ELR (cell line): Measurements from ENCODE around the gene CPEB3.
"Not testable (repeated sequence)": the region's sequence is repeated elsewhere in the genome, so short reads cannot be mapped to it uniquely, and the experiment has no call there.

Experiments used
- DNase-seq: peaks from one replicate; pipeline ENCODE4 v3.0.0-alpha.2; 2015; ENCODE audit warnings: low read depth

The CPEB3 gene

DNA sequence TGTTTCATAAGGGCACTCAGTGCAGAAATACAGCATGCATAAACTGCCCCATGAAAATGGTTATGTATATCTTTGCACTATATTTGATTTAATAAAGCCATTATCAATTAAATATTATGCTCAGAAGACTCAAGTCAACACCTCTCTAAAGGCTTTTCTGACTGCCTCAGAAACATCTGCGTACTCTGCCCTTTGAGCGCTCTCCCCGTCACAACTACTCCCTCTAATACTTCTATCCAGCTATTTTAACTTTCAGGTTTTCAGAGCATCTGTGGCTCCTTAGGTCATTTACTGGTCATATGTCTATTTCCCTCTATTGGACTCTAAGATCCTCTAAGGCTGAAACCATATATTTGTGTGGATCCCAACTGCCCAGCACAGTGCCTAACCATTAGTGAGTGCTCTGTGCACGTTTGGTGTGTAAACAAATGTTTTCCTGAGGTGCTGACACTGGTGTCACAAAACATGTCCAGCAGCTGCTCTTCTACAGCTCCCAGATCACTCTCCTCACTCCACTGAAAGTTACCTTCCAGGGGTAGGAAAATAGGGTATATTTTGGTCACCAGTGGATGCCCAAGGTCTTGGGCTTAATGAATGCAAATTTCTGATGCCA is 188.2 kb downstream of the CPEB3 start:
- DNase-seq: no peak

DNA sequence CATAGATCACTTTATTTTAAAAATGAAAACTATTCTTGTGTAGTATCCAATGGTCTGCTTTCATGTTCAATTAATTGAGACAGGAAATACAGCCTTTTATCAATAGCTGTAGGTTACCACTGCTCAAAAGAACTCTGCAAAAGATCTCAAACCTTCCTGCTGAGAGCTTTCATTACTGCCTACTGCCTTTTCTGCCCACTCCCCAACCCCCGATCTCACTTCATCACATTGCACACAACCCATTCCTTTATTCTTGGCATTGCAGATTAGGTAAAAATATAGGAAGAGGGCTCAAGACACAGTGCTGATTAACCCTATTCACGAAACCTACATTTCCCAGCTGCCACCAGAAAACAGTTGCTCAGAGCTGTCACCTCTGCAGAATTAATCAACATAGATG is 195.9 kb downstream of the CPEB3 start:
- no peak for DNase-seq

DNA sequence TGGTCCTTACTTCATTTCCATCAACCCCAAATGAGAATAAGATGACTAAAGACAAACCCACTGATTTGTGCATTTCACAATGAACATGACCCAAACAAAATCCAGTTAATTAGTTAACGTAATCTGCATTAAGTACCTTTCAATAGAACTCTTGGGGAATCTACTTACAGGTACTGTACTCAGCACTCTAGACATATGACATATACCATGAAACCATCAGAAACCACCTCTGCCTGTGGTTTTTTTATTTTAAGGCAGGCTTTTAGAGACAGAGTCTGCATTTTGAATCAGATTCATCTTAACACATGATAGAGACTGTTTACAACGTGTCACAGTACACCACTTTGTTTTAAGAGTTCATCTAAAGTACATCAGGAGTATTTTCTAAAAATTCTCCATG is 198.9 kb downstream of the CPEB3 start:
- no peak for DNase-seq

DNA sequence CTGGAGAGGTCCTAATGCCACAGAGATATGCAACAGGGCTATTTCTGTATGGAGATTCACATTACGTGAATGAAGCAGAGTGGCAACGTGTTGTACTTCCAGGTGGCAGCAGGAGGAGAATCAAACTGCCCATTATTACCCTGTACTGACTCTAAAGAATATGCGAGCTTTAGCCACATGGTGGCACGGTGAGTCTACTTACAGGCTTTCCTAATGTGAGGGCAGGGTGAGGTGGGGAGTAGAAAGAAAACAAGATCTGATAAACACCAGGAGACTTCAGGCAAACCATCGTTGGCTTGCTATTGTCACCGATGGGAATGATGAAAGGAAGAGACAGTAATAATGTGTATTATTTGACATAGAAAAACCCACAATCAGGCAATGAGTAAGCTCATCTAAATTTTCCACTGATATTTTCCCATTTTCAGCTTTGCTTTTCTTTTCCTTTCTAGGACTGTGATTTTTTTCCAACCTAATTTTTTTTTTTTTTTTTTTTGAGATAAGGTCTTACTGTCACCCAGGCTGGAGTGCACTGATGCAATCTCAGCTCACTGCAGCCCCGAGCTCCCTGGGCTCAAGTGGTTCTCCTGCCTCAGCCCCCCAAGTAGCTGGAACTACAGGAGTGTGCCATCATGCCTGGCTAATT is 203.0 kb downstream of the CPEB3 start:
- DNase-seq: peak; percentile 88

DNA sequence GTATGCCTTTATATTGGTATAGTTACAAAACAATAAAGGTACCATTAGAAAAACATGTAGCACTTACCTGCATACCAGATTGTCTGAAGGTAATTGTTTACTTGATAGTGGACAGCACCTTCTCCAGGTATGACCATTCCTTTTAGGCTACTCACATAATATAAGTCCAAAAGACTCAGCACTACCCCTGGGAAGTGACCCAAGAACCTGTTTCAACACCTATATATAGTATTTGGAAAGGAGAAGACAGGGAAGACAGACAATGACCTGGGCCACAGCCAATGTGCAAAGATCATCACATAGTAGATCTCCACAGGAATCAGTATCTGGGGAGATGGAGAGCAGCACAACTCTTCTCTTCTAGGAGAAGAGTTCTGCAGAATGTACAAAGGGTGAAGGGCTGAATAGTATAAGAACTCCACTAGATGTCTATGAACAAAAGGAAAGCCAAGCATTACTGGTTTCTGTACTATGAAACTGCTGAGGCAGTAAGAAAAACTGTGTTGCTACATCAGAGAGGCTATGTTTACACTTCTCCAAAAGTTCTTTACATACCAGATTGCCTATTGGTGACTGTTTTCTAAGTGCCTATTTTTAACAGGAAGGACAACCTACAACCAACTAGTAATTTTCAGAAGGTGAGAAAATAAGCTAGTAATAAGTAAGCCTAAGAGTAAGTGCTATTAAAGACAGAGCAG is 208.1 kb downstream of the CPEB3 start:
- DNase-seq: no peak

DNA sequence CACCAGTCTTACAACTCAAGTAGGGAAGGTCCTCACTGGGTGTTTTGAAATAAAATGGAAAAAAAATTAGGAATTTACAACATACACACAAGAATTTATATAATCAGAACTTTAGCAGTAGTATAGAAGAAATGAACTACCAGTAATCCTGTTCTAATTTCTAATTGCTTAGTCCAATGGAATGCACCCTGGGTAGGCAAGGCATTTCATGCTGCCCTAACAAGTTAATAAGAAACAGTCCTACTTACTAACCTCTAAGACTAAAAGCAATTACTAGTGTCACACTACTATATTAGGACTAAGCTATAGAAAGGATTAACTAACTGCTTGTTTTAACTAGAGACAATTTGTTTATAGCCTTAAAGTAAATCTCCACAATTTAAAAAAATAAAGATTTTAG is 209.2 kb downstream of the CPEB3 start:
- no peak for DNase-seq

DNA sequence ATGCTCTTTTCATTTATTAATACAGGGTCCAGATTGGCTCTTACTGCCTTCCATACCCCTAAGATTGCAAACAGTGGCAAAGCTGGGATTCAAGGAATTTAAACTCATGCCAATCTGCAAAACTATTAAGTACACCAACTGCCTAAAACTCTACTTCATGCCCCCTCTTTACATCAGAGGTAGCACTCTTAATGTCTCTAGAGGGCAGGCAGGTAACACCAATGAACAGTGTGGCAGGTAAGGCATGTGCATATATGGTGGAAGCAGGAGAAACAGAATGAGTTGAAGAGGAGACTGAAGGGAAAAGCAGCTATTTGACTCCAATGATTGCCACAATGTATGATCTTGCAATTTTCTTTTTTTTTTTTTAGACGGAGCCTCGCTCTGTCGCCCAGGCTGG is 210.6 kb downstream of the CPEB3 start:
- DNase-seq: no peak

DNA sequence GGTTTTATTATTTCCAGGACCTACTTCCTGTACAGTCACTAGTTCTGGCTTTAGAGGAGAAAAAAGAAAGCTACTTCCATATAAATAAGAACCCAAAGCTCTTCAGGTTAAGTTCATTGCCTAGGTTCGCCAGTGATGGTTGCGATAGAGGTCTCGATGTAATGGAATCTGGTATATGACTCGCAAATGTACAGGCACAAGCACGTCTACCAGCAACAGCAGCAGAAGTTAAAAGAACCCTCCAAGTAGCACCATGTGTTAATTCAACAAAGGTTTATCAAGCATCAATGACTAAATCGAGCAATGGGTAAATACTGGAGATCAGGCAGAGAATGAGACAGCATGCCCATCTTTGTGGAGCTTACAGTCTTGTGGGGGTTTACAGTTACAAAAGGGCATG is 211.9 kb downstream of the CPEB3 start:
- no peak for DNase-seq

DNA sequence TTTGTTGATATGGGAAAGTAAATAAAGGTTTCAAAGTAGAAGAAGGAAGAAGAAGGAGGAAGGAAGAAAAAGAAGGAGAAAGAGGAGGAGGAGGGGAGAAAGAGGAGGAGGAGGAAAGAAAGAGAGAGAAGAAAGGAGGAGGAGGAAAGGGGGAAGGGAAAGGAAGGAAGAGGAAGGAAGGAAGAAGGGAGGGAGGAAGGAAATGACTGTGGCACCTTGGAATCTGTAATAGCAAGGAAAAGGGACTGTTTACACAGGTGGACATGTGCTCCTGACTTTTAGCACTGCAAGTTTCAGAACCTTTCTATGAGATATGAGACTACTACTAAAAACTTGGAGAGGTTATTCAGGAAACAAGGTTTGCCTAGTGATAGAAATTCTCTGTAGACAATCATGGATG is 214.2 kb downstream of the CPEB3 start:
- no peak for DNase-seq

DNA sequence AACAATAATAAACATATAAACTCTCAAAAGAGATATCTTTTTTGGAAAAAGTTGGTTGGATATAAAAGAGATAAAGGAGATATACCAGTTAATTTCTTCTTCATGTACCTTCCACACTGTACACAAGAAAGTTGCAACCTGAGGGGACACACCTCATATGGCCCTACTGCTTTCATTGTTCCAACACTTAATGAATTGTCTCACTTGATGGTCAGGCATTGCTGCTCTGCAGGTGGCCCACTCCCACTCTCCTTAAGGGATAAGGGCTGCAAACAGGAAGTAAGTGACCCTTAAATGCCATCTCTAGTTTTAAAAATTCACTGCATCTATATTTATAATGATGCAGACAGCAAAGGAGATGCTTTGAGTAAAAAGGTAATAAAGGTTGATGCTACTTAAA is 215.0 kb downstream of the CPEB3 start:
- DNase-seq: no peak

DNA sequence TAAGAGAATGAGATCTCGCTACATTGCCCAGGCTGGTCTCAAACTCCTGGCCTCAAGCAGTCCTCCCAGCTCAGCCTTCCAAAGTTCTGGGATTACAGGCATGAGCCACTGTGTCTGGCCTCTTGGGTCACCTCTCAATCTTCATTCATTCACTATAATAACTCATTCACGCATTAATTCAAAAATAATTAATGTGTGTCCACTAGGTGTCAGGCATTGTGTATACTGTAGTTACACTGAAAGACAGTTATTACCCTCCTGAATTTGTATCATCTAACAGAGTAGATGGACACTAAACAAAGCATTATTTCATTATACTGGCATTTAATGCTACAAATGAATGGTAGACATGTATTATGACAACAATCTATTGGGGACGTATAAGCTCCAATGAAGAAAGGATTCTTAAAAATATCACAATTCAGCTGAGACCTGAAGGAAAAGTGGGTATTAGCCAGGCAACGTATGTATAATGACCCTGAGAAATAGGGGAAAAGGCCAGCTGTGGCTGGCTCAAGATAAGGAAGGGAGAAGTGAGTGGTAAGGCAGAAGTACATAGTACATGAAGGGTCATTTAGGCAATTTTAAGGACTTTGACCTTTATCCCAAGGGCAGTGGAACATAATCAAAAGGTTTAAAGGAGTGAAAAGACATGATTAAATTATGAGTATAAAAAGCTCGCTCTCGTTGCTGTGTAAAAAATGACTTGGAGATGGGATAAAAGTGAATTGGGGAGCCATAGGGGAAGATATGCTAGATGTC is 216.6 kb downstream of the CPEB3 start:
- peak; percentile 39 for DNase-seq

DNA sequence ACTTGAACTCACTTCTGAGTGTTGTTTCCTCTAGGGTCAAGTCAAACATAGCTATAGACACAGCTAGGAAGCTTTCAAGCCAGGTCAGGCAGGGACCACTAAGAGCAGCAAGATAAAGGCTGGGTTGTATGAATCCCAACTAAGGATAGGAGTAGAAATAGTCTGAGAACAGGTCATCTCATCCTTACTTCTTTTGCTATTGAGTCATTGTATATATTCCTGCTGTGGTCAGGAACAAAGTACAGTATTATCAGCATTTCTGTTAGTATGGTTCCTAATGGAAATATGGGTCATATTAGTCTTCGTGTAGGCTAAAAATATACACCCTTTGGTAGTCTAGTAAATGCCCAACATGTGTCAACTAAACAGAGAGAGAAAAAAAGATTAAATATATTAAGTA is 222.0 kb downstream of the CPEB3 start:
- peak; percentile 86 for DNase-seq

DNA sequence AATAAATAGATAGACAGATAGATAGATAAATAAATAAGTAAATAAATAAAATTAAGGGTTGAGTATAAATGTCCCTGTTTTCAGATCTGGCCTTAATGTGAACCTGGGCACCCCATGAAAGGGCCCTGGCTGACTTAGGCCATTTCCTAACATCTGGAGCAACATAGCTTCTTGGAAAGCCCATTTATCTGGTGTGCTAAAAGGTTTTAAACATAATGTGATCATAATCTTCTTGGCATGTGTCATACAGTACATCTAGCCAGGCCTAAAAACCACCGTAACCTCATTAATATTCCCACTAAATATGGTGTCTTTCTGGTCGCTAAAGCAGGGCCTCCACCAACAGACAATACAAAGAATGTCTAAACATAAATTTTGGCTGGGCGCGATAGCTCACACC is 224.5 kb downstream of the CPEB3 start:
- no peak for DNase-seq

DNA sequence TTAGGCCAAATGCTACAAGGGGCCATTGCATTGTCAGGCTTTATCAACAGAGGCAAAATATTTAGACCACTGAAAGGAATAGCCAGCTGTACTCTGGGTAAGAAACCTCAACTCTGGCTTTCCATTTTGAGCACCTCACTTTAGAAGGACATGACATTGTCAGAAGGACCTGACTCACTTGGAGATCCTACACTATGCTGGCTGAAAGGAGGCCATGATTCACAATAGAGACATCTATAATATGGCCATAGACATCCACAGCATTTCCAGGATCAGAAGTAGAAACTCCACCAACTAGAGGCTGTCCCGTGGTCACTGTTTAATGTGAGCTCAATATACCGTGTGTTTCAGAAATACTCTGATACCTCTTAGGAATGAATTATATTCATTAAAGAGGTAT is 226.4 kb downstream of the CPEB3 start:
- DNase-seq: peak; percentile 40

DNA sequence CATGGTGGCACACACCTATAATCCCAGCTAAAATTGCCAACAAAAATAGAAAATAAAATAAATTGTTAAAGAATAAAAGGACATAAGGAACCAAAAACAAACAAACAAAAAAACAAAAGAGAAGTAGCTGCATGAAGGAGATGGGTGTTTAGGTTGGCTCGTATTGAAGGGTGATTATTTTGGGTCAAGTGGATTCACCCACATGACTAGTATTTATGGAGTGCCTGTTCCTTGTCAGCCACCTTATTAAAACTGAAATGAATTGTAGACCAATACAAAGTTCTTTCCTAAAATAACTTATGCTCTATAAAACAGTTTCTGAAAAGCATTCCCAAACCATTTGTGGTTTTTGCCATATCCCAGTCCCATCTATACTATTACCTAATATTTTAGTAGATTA is 228.6 kb downstream of the CPEB3 start:
- no peak for DNase-seq

DNA sequence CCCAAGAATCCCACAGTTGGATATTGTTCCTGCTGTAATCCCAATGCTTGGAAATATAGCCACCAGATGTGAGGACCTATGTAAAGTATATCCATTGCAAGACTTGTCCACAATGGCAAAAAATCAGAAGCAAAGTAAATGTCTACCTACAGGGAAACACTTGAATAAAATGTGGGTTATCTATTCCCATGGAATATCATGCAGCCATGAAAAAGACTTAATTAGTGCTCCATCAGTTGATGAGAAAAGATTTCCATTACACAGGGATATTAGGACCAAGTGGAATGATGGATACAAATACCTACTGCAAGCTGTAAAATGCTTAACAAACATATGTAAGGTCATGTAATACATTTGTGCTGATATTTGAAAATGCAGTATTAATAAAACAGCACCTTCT is 236.1 kb downstream of the CPEB3 start:
- DNase-seq: no peak

DNA sequence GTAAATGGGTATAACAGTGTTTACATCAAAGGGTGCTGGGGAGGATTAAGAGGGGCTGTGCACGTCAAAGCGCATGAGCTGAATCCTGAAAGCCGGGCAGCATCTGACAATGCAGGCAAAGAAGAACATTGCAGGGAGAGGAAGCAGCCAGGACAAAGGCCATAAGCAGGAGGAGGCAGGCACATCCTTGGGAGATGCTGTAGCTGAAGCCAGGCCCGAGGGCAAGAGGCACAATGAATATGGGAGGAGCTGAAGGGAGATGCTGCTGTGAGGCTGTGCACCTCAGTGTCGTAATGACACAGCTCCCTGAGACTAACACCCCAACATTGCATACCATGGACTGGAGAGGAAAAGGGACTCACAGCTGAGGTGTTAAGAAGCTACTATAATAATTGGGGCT is 238.1 kb downstream of the CPEB3 start:
- DNase-seq: no peak

DNA sequence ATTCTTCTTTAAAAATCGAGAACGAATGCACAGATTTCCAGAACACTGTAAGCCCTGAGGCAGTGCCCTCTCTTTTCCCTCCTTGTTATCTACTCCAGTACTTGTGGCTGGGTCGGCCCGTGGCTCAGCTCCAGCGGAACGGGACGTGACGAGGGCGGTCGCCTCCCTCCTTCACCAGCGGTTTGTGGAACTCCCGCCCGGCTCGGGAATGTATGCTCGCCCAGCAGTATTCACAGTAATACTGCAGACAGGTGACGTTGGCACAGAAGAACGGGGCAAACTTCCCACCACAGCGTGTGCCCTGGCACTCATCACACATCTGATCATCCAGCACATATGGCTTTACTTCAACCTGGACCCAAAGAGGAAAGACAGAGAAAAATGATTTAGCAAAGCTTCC is 238.8 kb downstream of the CPEB3 start:
- no peak for DNase-seq

DNA sequence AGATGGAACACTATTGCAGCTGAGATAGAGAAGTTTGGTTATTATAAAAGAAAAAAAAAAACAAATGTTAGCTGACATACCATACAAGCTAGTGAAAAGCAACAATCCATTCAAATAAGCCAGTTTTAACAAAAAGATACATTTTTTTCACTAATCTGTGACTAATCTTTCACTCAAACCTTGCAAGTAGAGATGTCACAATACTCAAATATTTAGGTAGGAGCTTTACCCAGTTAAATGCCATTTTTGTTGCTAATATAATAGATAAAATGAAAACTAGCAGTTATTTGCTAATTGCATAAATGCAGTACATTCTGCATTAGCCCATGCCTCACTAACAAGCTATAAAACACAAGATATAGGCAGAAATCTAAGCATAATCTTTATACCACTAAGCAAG is 243.7 kb downstream of the CPEB3 start:
- no peak for DNase-seq

DNA sequence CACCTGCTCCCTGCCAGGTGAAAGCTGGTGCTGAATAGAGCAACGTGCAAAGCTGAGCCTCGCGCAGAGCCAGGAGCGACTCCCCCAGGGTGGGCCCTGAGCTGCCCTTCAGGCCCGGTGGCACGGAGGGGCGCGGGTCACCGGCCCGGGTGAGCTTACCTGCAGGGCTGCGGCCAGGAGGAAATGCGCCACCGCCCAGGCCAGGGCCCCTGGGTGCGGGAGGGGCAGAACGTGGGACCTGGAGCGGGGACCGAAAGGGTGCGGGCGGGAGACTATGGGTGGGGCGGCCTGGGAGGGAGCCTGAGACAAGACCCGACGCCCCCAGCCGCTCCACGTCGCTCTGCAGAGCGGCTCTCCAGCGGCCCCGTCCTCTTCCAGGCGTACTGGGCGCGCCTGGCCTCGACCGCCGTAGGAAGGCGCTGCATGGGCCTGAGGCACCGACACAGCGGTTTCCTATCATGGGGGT is 245.2 kb downstream of the CPEB3 start:
- DNase-seq: no peak

DNA sequence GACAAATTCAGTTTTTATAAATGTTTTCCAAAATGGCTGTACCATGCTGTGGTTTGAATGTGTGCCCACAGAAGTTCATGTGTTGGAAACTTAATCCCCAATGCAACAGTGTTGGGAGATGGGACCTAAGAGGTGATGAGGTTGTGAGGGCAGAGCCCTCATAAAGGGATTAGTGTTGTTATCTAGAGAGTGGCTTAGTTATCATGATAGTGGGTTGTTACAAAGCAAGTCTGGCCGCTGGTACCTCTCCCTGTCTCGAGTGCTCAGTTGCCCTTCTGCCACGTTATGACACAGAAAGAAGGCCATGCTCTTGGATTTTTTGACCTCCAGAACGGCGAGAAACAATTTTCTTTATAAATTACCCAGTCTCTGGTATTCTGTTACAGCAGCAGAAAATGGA is 248.3 kb downstream of the CPEB3 start:
- DNase-seq: no peak

DNA sequence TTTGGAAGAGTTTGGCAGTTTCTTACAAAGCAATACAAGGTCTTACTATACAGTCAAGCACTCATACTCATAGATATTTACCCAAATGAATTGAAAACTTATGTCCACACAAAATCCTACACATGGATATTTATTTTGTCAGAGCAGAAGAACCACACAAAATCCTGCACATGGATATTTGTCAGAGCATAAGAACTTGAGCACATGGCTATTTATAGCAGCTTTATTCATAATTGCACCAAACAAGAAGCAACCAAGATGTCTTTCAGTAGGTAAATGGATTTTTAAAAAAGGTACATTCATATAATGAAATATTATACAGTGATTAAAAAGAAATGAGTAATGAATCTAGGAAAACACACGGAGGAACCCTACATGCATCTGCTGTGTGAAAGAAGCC is 251.9 kb downstream of the CPEB3 start:
- DNase-seq: no peak

DNA sequence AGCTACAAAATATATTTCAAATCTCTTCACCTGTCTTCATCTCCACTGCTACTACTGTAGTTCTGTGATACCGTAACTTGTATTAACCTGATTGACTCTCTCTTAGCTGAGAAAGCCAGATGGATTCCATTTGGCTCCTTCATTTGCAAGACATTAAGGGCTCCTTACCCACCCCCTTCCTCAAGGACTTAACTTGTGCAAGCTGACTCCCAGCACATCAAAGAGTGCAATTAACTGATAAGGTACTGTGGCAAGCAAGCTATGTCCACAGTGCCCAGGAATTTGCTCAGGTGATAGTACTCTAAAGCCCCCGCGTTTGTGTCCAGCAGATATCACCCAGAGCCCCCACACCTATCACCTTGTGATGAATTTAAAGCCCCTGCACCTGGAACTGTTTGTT is 257.8 kb downstream of the CPEB3 start:
- DNase-seq: not testable (repeated sequence)
